Measurements from ENCODE around the gene GRID1. TPM values are rescaled to one million over a fixed set of nuclear protein-coding genes. Genes with fewer than 3 reads are reported as not detected.
"Not testable (repeated sequence)": the region's sequence is repeated elsewhere in the genome, so short reads cannot be mapped to it uniquely, and the experiment has no call there.

GRID1 gene
- polyA plus RNA-seq, 1 of the 3 experiments (the other 2 are of a cell fraction), result 0.13 TPM

GRCh38 chr10:86098187-86098881, 268.3 kb downstream of the GRID1 start:
- no peak overlapping the region for H3K4me2 ChIP-seq

GRCh38 chr10:86095061-86095460, 271.5 kb downstream of the GRID1 start:
- H3K36me3 ChIP-seq (replicated peaks in 1 of 2; ENCODE audit: control insufficient read depth in 1 of 2, insufficient read depth in 2 of 2, low read length in 1 of 2); H3K4me2 ChIP-seq; H3K27ac ChIP-seq (ENCODE audit: low read depth in 2 of 2, low read length in 1 of 2); POLR2A ChIA-PET; H4K20me1 ChIP-seq (ENCODE audit: insufficient read depth); H3K4me3 ChIP-seq (ENCODE audit: low read depth in 2 of 2, low read length in 1 of 2); H3K79me2 ChIP-seq (ENCODE audit: insufficient read depth); H3K9me2 ChIP-seq; H3K27me3 ChIP-seq (ENCODE audit: insufficient read depth); DNase-seq; CTCF ChIA-PET; H3K4me1 ChIP-seq (ENCODE audit: control insufficient read depth in 1 of 2, insufficient read depth in 2 of 2, low read depth in 1 of 2, low read length in 1 of 2); H3K9me3 ChIP-seq; H2AFZ ChIP-seq (ENCODE audit: low read depth); H3K9ac ChIP-seq; H3F3A ChIP-seq (replicated peaks; ENCODE audit: insufficient read depth): not testable (repeated sequence)
- 2% methylated on average over 1 of the region's 1 CpG for WGBS (ENCODE audit: low lambda C conversion rate)

More at GRCh38 chr10:86098187-86098881, 268.3 kb downstream of the GRID1 start:
- no peak overlapping the region for H3K27ac ChIP-seq (ENCODE audit: low read depth in 2 of 2, low read length in 1 of 2)
- ChIA-PET POLR2A (no interaction called here), CTCF (no interaction called here)
- DNase-seq, result no peak
- no peaks in the 10 kb centered on the region for H3K27me3 ChIP-seq (ENCODE audit: insufficient read depth)
- no peaks in the 10 kb centered on the region for H4K20me1 ChIP-seq (ENCODE audit: insufficient read depth)
- H3K9me2 ChIP-seq, result no peaks in the 10 kb centered on the region
- H3K79me2 ChIP-seq (ENCODE audit: insufficient read depth), result no peaks in the 10 kb centered on the region
- WGBS (ENCODE audit: low lambda C conversion rate), result 10% methylated on average over 5 of the region's 5 CpGs
- no peak overlapping the region for H3K4me3 ChIP-seq (ENCODE audit: low read depth in 2 of 2, low read length in 1 of 2)
- no peaks in the 10 kb centered on the region for H3K36me3 ChIP-seq (replicated peaks in 1 of 2; ENCODE audit: control insufficient read depth in 1 of 2, insufficient read depth in 2 of 2, low read length in 1 of 2)
- H2AFZ ChIP-seq (ENCODE audit: low read depth), result no peak overlapping the region
- TF ChIP-seq ELF1 (IDR thresholded peaks at IDR 0.05) (no peak), FOXJ3 (CRISPR knock-in tag; IDR thresholded peaks at IDR 0.05) (no peak), IRF3 (IDR thresholded peaks at IDR 0.05; ENCODE audit: low read depth, low read length) (no peak), TAF1 (IDR thresholded peaks at IDR 0.05; ENCODE audit: borderline replicate concordance, low read depth, low read length) (no peak), YY1 (IDR thresholded peaks at IDR 0.05; ENCODE audit: low read depth) (no peak), JUND (IDR thresholded peaks at IDR 0.05) (no peak), USF2 (IDR thresholded peaks at IDR 0.05; ENCODE audit: borderline replicate concordance, low read depth, low read length) (no peak), CHD2 (IDR thresholded peaks at IDR 0.05; ENCODE audit: low read length, partially characterized antibody) (no peak), MEF2A (IDR thresholded peaks at IDR 0.05; ENCODE audit: borderline replicate concordance, low read depth) (no peak), GABPA (IDR thresholded peaks at IDR 0.05; ENCODE audit: low read depth) (no peak), NFIC (IDR thresholded peaks at IDR 0.05; ENCODE audit: borderline replicate concordance) (no peak), RAD21 (IDR thresholded peaks at IDR 0.05; ENCODE audit: low read length) (no peak), MXI1 (IDR thresholded peaks at IDR 0.05; ENCODE audit: low read depth, low read length) (no peak), MAX (IDR thresholded peaks at IDR 0.05; ENCODE audit: low read depth) (no peak), TEAD4 (IDR thresholded peaks at IDR 0.05; ENCODE audit: borderline replicate concordance, insufficient read depth) (no peak)
- TF ChIP-seq, protein P1, sequence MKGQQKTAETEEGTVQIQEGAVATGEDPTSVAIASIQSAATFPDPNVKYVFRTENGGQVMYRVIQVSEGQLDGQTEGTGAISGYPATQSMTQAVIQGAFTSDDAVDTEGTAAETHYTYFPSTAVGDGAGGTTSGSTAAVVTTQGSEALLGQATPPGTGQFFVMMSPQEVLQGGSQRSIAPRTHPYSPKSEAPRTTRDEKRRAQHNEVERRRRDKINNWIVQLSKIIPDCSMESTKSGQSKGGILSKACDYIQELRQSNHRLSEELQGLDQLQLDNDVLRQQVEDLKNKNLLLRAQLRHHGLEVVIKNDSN (IDR thresholded peaks at IDR 0.05; ENCODE audit: borderline replicate concordance, low read depth), result no peak
- peaks cover 0 to 6% of the 10 kb centered on the region in 2 experiments; a peak in 1 of 4 replicates for H3K4me1 ChIP-seq (ENCODE audit: control insufficient read depth in 1 of 2, insufficient read depth in 2 of 2, low read depth in 1 of 2, low read length in 1 of 2)
- H3F3A ChIP-seq (replicated peaks; ENCODE audit: insufficient read depth), result no peaks in the 10 kb centered on the region
- no peak overlapping the region for H3K9ac ChIP-seq
- H3K9me3 ChIP-seq, result no peaks in the 10 kb centered on the region

DNA sequence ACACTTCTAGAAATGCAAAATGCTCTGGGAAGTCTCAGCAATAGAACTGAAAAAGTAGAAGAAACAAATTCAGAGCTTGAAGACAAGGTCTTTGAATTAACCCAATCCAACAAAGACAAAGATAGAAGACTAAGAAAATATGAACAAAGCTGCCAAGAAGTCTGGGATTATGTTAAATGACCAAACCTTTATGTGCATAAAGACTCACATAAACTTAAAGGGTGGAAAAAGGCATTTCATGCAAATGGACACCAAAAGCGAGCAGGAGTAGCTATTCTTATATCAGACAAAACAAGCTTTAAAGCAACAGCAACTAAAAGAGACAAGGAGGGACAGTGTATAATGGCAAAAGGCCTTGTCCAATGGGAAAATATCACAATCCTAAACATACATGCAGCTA, 274.3 kb downstream of the GRID1 start:
- DNase-seq; POLR2A ChIA-PET; H3K9me2 ChIP-seq; H3K9ac ChIP-seq; H3K4me3 ChIP-seq (ENCODE audit: low read depth in 2 of 2, low read length in 1 of 2); H3K36me3 ChIP-seq (replicated peaks in 1 of 2; ENCODE audit: control insufficient read depth in 1 of 2, insufficient read depth in 2 of 2, low read length in 1 of 2); H3K79me2 ChIP-seq (ENCODE audit: insufficient read depth); H4K20me1 ChIP-seq (ENCODE audit: insufficient read depth); H3K4me2 ChIP-seq; H3K27ac ChIP-seq (ENCODE audit: low read depth in 2 of 2, low read length in 1 of 2); H3K27me3 ChIP-seq (ENCODE audit: insufficient read depth); H3F3A ChIP-seq (replicated peaks; ENCODE audit: insufficient read depth); H3K4me1 ChIP-seq (ENCODE audit: control insufficient read depth in 1 of 2, insufficient read depth in 2 of 2, low read depth in 1 of 2, low read length in 1 of 2); H2AFZ ChIP-seq (ENCODE audit: low read depth); H3K9me3 ChIP-seq: not testable (repeated sequence)
- CTCF ChIA-PET, result interaction anchor here (1.5 kb wide), 1 partner anchor 8 kb away, joined by 4 read pairs; no protein-coding TSS in a partner anchor
- WGBS (ENCODE audit: low lambda C conversion rate), result 31% methylated on average over 1 of the region's 1 CpG
